DND-41 (cell line): ENCODE measurements around the gene PLVAP.

Source experiments
- ATAC-seq: fragments of 200-7000 bp; cut with Tn5 transposase; 3 replicates; pipeline ENCODE4 v1.9.1; 2021; ENCODE audit warnings: low read depth; ENCODE audit not compliant: insufficient read depth
- DNase-seq: peaks from one replicate; pipeline ENCODE4 v3.0.0-alpha.2; 2020
- H2AFZ ChIP-seq: 2 replicates; pipeline ENCODE4 v1.6.0; 2012; ENCODE audit warnings: low read depth, low read length
- H3K27ac ChIP-seq: 2 replicates; pipeline ENCODE4 v1.5.1; 2012; ENCODE audit warnings: low read length, inconsistent platforms
- H3K27me3 ChIP-seq: fragments of 200-600 bp; sonication (generic); 2 replicates; pipeline ENCODE4 v1.6.0; 2012; ENCODE audit warnings: low read length, mild to moderate bottlenecking, inconsistent platforms; ENCODE audit not compliant: insufficient read depth, poor library complexity
- H3K36me3 ChIP-seq: 2 replicates; pipeline ENCODE4 v1.5.1; 2012; ENCODE audit warnings: low read length, inconsistent platforms; ENCODE audit not compliant: insufficient read depth
- H3K4me1 ChIP-seq: 2 replicates; pipeline ENCODE4 v1.5.1; 2012; ENCODE audit warnings: mild to moderate bottlenecking, low read length; ENCODE audit not compliant: insufficient read depth
- H3K4me2 ChIP-seq: 2 replicates; pipeline ENCODE4 v1.6.0; 2012; ENCODE audit warnings: mild to moderate bottlenecking, moderate library complexity, low read length, inconsistent platforms; ENCODE audit not compliant: insufficient read depth
- H3K4me3 ChIP-seq, 2 experiments: fragments of 200-600 bp in 1 of 2; shearing (Covaris generic) in 1 of 2; 2 replicates each; pipeline ENCODE4 v1.5.1; 2012 to 2016; ENCODE audit warnings: inconsistent platforms in 2 of 2, low read length in 2 of 2, mild to moderate bottlenecking in 2 of 2, low read depth in 1 of 2, moderate library complexity in 1 of 2
- H3K79me2 ChIP-seq: 2 replicates; pipeline ENCODE4 v1.6.0; 2012; ENCODE audit warnings: low read length, inconsistent platforms; ENCODE audit not compliant: insufficient read depth
- H3K9ac ChIP-seq: 2 replicates; pipeline ENCODE4 v1.6.0; 2012; ENCODE audit warnings: low read depth, mild to moderate bottlenecking, inconsistent platforms, low read length, moderate library complexity
- H3K9me3 ChIP-seq: 2 replicates; pipeline ENCODE4 v1.5.1; 2012; ENCODE audit warnings: low read length, moderate library complexity, mild to moderate bottlenecking, inconsistent platforms; ENCODE audit not compliant: insufficient read depth, severe bottlenecking
- H4K20me1 ChIP-seq: 2 replicates; pipeline ENCODE4 v1.6.0; 2012; ENCODE audit warnings: low read length; ENCODE audit not compliant: insufficient read depth
- CTCF ChIP-seq: IDR thresholded peaks from 2 replicates; pipeline ENCODE4 v1.5.1; 2012; ENCODE audit warnings: borderline replicate concordance, low read length, moderate library complexity, mild to moderate bottlenecking; ENCODE audit not compliant: poor library complexity, severe bottlenecking; ENCODE audit errors: extremely low read depth
- EZH2 ChIP-seq: IDR thresholded peaks from 3 replicates; pipeline ENCODE4 v1.6.1; 2012; ENCODE audit warnings: borderline replicate concordance, low read depth, mild to moderate bottlenecking, moderate library complexity, low read length, inconsistent platforms; ENCODE audit not compliant: severe bottlenecking

PLVAP gene

GRCh38 chr19:17414097-17414496 lies 37.0 kb upstream of the PLVAP start:
- Histone ChIP-seq H3K27me3 (no peaks in the 10 kb centered on the region), H3K79me2 (peaks cover 3% of the 10 kb centered on the region), H4K20me1 (no peaks in the 10 kb centered on the region), H3K27ac (no peak overlapping the region), H3K9ac (no peak overlapping the region), H3K36me3 (peaks cover 12% of the 10 kb centered on the region; the same call in 1 of the 2 replicates), H3K4me1 (peaks cover 6% of the 10 kb centered on the region), H3K4me3 (no peak overlapping the region), H3K9me3 (no peaks in the 10 kb centered on the region), H2AFZ (no peak overlapping the region), H3K4me2 (no peak overlapping the region)
- no peak for ATAC-seq
- TF ChIP-seq CTCF (no peak), EZH2 (no peak)
- DNase-seq: no peak

- TF ChIP-seq CTCF (no peak), EZH2 (no peak)
- H3K79me2 ChIP-seq: peaks cover under 1% of the 10 kb centered on the region; the same call in 1 of the 2 replicates
- ATAC-seq: no peak
These were observed 34.7 kb upstream of the PLVAP start for GRCh38 chr19:17411801-17412200.

DNA sequence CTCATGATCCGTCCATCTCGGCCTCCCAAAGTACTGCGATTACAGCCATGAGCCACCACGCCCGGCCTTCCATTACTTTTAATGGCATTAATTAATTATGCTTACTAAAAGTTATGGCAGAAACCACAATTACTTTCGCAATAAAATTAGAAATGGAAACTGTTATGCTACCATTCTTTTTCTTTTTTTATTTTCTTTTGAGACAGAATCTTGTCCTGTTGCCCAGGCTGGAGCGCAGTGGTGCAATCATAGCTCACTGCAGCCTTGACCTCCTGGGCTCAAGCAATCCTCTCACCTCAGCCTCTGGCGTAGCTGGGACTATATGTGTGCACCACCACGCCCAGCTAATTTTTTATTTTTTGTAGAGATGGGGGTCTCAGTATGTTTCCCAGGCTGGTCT lies 32.8 kb upstream of the PLVAP start:
- no peak overlapping the region for H3K4me3 ChIP-seq
- DNase-seq: no peak
- H3K9ac ChIP-seq: no peak overlapping the region
- H3K27me3 ChIP-seq: no peaks in the 10 kb centered on the region
- H4K20me1 ChIP-seq: no peaks in the 10 kb centered on the region
- no peak overlapping the region for H3K27ac ChIP-seq
- H3K4me2 ChIP-seq: no peak overlapping the region
- no peaks in the 10 kb centered on the region for H3K9me3 ChIP-seq
- H3K36me3 ChIP-seq: peaks cover 12% of the 10 kb centered on the region; the same call in 1 of the 2 replicates
- peaks cover 32% of the 10 kb centered on the region for H3K4me1 ChIP-seq
- no peak for ATAC-seq
- H3K79me2 ChIP-seq: peaks cover 17% of the 10 kb centered on the region
- H2AFZ ChIP-seq: no peak overlapping the region
- TF ChIP-seq EZH2 (no peak), CTCF (no peak)

More at GRCh38 chr19:17411801-17412200, 34.7 kb upstream of the PLVAP start:
- DNase-seq: no peak
- Histone ChIP-seq H3K9me3 (no peaks in the 10 kb centered on the region), H3K4me3 (no peak overlapping the region), H3K27ac (no peak overlapping the region), H3K9ac (no peak overlapping the region), H4K20me1 (no peaks in the 10 kb centered on the region), H3K27me3 (no peaks in the 10 kb centered on the region), H3K36me3 (peaks cover 12% of the 10 kb centered on the region; the same call in 1 of the 2 replicates), H2AFZ (no peak overlapping the region), H3K4me1 (peaks cover 14% of the 10 kb centered on the region), H3K4me2 (no peak overlapping the region)

DNA sequence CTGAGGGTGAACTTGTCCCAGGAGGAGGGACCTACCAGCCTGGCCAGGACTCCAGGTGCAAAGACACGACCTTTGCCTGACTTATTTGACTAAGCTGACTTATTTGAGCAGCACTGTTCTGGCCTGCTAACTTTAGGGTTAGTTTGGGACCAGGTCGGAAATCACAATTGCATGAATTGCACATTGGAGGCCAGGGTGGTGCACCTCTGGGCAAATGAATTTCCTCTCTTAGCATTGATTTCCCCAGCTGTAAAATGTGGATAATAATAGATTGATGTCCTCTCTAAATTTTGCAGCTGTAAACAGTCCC lies 29.7 kb upstream of the PLVAP start:
- H3K9ac ChIP-seq: peak overlapping the region; percentile 64
- TF ChIP-seq CTCF: no peak
- TF ChIP-seq EZH2: no peak
- H3K9me3 ChIP-seq: no peaks in the 10 kb centered on the region
- no peak overlapping the region for H2AFZ ChIP-seq
- DNase-seq (no peak), ATAC-seq (no peak)
- H3K4me1 ChIP-seq: peaks cover 44% of the 10 kb centered on the region
- peak overlapping the region; percentile 92 for H3K4me2 ChIP-seq
- peak overlapping the region; percentile 94 for H3K27ac ChIP-seq
- no peaks in the 10 kb centered on the region for H4K20me1 ChIP-seq
- peaks cover 28% of the 10 kb centered on the region for H3K79me2 ChIP-seq
- peaks cover 9% of the 10 kb centered on the region for H3K36me3 ChIP-seq
- peak overlapping the region in 1 of 2 experiments; percentile 72; a peak in 3 of 4 replicates for H3K4me3 ChIP-seq
- H3K27me3 ChIP-seq: no peaks in the 10 kb centered on the region
